RWPE1 (cell line): ENCODE data around the gene RBM48.
"Not testable (repeated sequence)": the region's sequence is repeated elsewhere in the genome, so short reads cannot be mapped to it uniquely, and the experiment has no call there.

Source experiments
- CTCF ChIA-PET: fragments of 350-600 bp; sonication (Branson Sonifier 250); formaldehyde crosslinking; extraction: SDS; loops from one replicate; lab custom pipeline; 2021; lab: Yijun Ruan, JAX
- POLR2A ChIA-PET: fragments of 400-600 bp; formaldehyde crosslinking; extraction: SDS; loops from one replicate; lab custom pipeline; 2020; ENCODE audit warnings: antibody characterized with exemption; ENCODE audit not compliant: low non-redundant PET; lab: Yijun Ruan, JAX
- DNase-seq: peaks from one replicate; pipeline ENCODE4 v3.0.0; 2012; ENCODE audit warnings: low spot score
- H3K27ac ChIP-seq: fragments of 450-650 bp; 2 replicates; pipeline ENCODE4 v1.5.1; 2017
- CTCF ChIP-seq: fragments of 450-650 bp; conservative IDR thresholded peaks from 2 replicates; pipeline ENCODE4 v1.5.1; 2017; ENCODE audit warnings: low read depth, mild to moderate bottlenecking

Gene RBM48

GRCh38 chr7:92534572-92534971 lies 6.0 kb downstream of the RBM48 start:
- no peak for DNase-seq
- ChIA-PET POLR2A (no interaction called here), CTCF (no interaction called here)
- H3K27ac ChIP-seq: no peak overlapping the region
- no peak for TF ChIP-seq CTCF

- H3K27ac ChIP-seq, POLR2A ChIA-PET, DNase-seq: not testable (repeated sequence)
- CTCF ChIA-PET: interaction anchor here (0.6 kb wide), 1 partner anchor 38 kb away, joined by 3 read pairs; no protein-coding TSS in a partner anchor
Observed at GRCh38 chr7:92543542-92543941, 14.9 kb downstream of the RBM48 start.

- CTCF ChIA-PET, POLR2A ChIA-PET, H3K27ac ChIP-seq, DNase-seq: not testable (repeated sequence)
Observed at GRCh38 chr7:92545116-92545515, 16.5 kb downstream of the RBM48 start.

DNA sequence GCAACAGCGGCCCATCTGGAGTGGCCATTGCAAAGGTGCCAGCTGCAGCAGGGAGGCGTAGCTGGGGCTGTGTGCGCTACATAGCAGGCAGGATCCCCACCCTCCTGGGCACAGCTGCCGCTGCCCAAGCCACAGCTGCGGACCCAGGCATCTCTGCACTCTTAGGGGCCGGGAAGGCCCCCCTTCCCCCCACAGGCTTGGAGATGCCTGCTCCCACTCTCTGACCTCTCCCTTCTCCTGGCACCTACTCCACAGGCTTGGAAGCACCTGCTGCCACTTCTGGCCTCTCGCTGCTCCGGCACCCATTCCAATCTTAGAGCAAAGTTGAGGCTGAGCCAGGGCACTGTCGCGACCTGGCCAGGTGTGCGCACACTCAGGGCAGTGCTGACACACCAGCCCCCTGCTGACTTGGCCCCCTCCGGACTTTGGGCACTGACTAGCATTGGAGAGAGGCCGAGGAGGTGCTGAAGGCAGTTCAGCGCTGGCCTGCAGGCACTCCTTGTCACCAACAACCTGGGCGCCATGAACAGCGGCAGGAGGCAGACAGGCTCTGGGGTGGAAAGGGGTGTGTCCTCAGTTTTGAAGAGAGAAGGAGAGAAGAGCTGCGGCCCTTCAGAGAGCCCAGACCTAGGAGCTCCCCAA lies 18.4 kb downstream of the RBM48 start:
- no peak for TF ChIP-seq CTCF
- CTCF ChIA-PET: interaction anchor here (0.9 kb wide), 1 partner anchor 19 kb away, joined by 3 read pairs; the partner anchor contains the start of genes PEX1 and RBM48
- H3K27ac ChIP-seq: no peak overlapping the region
- no peak for DNase-seq
- POLR2A ChIA-PET: no interaction called here

DNA sequence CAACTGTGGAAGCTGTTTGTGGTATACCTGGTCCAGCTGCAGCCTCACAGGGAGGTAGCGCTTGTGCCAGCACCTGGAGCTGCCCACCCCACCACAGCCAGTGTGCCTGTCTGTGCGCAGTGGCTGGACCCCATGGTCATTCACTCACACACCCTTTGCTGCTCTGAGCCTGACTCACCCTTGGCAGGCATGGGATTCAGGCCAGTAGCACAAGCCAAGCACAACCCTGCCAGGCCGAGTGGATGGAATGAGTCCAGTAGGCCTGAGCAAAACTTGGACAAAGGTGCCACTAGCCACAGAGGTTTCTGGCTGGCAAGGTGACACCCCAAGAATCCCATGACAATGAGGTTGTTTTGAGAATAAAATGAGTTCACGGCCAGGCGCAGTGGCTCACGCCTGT lies 19.0 kb downstream of the RBM48 start:
- CTCF ChIA-PET: interaction anchor here (0.9 kb wide), 1 partner anchor 19 kb away, joined by 3 read pairs; the partner anchor contains the start of genes PEX1 and RBM48
- DNase-seq: no peak
- POLR2A ChIA-PET: no interaction called here
- no peak for TF ChIP-seq CTCF
- no peak overlapping the region for H3K27ac ChIP-seq

DNA sequence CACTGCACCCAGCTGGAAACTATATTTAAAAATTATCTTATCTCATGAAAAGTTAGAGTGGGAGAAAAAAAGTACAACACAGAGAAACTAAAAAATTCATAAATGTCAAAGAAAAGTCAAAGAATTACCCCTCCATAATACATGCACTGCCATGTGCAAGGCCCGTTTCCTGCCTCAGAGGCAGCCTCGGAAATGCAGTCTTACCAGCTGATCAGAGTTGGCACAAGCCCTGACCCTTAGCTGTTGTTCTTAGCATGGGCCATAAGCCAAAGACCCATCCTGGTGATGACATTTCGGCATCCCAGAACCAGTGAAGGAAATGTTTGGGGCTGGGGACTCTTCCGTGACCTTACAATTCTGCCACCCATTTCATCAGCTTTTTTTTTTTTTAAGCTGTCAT lies 21.6 kb downstream of the RBM48 start:
- no peak for TF ChIP-seq CTCF
- ChIA-PET POLR2A (no interaction called here), CTCF (no interaction called here)
- DNase-seq: no peak
- no peak overlapping the region for H3K27ac ChIP-seq

- TF ChIP-seq CTCF: no peak
- DNase-seq: no peak
- CTCF ChIA-PET: interaction anchor here (0.7 kb wide), 1 partner anchor 400 kb away, joined by 3 read pairs; no protein-coding TSS in a partner anchor
- H3K27ac ChIP-seq: no peak overlapping the region
- POLR2A ChIA-PET: no interaction called here
Observed at GRCh38 chr7:92557249-92557648, 28.7 kb downstream of the RBM48 start.
